GM21423 (cell line): ENCODE results near the gene SYCE3.

Source experiments
- ATAC-seq: cut with Tn5 transposase; IDR thresholded peaks from one replicate; pipeline ENCODE4 v1.9.1; 2021; ENCODE audit warnings: mild to moderate bottlenecking, moderate library complexity; ENCODE audit not compliant: unreplicated experiment

The SYCE3 gene

DNA sequence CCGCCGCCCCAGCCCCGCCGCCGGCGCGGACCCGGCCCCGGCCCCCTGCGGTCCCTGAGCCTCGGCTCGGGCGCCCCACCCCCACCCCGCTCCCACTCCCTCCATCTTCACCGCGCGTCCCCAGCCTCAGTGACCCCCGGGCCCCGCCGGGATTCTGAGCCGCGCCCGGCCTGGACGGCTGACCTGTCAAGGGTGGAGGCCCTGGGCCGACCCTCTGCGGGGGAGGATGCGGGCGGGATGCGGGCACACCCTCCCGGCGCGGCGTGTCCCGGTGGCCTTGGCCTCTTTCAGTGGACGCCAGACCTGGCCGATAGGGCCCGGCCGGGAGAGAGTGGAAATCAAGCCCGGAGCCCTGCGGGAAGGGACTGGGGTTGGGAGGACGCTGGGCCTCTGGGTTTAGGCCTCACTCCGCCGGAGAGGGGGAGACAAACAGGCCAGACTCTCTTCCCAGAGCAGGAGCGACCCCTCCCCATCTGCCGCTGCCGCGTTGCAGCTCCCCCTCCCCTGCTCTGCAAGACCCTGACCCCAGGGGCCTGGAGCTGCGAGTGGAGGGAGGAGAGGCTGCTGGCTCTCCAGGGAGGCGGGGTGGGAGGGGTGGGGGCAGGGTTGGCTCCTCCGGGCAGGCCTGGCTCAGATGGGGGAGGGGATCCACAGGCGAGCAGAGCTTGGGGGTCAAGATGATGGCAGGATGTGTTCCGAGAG is 38.4 kb upstream of the SYCE3 start:
- no peak for ATAC-seq

GRCh38 chr22:50600538-50600937 is 37.8 kb upstream of the SYCE3 start, which contains the start of gene MAPK8IP2:
Gene MAPK8IP2 (plus strand): TSS chr22:50600793. CDS start chr22:50600819, 26 bp downstream.
- no peak for ATAC-seq

- ATAC-seq, result no peak
Observed at GRCh38 chr22:50599816-50600455, 37.2 kb upstream of the SYCE3 start.

- ATAC-seq, result no peak
Observed at GRCh38 chr22:50597097-50597496, 34.4 kb upstream of the SYCE3 start.

DNA sequence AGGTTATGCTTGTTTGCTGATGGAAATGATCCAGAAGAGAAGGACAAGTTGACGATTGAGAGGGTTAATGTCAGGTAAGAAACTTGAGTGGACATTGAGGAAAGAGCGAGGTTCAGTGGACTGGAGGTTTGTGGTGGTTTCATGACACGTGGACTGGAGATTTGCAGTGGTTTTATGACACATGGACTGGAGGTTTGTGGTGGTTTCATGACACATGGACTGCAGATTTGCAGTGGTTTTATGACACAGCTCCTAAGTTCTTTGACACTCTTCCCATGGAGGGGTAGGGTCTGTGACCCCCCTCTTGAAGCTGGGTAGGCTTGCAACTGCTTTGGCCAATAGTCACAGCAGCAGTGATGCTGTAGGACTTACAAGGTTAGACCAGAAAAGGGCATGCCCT is 32.5 kb upstream of the SYCE3 start:
- no peak for ATAC-seq

DNA sequence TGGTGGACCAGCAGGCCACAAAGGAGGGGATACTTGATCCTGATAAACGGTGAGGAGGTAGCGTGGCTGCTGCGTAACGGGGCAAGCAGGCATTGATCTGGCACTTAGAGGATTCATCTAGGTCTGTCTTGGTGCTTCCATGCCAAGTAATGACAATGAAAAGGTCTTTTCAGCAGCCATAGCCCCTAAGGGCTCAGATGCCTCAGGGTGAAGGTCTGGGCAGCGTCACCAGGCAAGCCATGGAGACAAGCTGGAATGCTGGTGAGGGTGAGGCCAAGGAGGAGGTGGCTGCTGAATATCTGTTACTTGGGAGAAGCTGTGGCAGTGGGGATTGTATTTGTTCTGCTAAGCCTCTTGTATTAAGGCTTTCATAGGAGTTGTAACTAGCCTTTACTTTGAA is 24.7 kb upstream of the SYCE3 start:
- ATAC-seq, result no peak

- ATAC-seq, result no peak
Observed at GRCh38 chr22:50586416-50586815, 23.7 kb upstream of the SYCE3 start.

DNA sequence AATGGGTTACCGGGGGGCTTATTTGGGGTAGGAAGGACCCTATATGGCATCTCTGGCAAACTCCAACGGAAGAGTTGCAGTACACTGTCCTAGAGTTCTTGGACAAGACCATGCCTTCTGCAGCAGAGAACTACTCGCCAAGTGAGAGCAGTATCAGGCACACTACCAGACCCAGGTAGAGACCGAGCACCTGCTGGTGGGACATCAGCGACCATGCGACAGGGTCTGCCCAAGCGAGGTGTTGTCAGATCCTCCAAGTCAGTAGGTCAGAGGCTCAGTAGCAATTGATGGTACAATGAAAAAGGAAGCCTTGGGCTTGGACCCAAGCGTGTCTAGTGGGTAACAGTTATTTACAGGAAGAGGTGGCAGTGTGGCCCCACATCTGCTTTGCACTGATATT is 23.1 kb upstream of the SYCE3 start:
- ATAC-seq, result no peak

DNA sequence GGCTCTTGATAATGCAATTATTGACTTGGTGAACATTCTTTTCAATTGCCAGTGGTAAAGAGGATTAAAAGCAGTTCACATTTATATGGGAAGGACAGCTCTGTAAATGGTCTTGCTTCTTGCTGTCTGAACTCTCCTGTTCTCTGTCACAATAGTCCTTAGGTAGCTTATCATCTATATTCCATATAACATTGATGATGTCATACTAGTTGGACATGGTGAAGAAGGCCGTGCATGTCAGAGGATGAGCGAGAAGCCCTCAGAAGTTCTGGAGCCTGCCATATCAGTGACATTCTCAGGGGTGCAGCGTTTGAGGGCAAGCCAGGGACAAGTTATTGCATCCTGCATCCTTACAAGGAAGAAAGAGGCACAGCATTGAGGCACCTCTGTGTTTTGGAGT is 22.5 kb upstream of the SYCE3 start:
- ATAC-seq, result no peak

GRCh38 chr22:50584106-50585096 is 21.7 kb upstream of the SYCE3 start:
- no peak for ATAC-seq

GRCh38 chr22:50583294-50583861 is 20.7 kb upstream of the SYCE3 start:
- peak; percentile 22 for ATAC-seq

DNA sequence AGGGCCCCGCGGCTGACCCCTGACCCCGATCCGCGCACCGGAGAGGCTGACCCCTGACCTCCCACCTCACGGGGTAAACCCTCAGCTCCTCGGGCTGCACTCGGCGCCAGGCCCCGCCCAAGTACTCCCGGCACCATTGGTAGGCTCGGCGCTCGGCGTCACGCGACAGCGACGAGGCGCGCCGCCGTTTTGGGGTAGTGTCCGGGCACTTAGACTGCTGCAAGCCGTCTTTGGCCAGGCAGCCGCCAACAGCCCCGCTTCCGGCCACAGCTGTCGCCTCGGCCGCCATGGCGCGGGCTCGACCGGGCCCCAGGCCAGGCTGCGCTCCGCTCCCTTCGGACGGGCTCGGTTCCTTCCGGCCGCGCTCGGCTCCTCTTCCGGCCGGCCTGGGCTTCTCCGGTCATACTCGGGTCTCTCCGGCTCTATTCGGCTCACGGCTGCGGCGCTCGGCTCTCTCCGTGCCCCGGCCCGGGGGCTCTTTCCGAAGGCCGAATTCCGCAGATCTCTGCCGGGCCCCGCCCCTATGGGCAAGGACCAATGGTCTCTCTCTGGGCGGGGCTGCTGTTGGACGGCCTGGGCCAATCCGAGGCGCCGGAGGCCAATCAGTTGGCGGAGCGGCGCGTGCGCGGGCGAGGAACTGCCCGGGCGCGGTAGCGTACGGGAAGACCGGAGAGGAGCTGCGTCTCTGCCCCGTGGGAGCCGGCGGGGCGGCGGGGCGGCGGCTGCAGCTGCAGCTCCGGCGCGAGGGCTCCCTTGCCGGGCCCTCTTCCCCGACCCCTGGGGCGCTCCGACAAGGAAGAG is 20.0 kb upstream of the SYCE3 start, which contains the start of gene CHKB:
Gene CHKB (minus strand): TSS at position 357 of the 801 bp plus-strand sequence. CDS start 68 bp downstream, at position 289.
- ATAC-seq, result peak; percentile 88

DNA sequence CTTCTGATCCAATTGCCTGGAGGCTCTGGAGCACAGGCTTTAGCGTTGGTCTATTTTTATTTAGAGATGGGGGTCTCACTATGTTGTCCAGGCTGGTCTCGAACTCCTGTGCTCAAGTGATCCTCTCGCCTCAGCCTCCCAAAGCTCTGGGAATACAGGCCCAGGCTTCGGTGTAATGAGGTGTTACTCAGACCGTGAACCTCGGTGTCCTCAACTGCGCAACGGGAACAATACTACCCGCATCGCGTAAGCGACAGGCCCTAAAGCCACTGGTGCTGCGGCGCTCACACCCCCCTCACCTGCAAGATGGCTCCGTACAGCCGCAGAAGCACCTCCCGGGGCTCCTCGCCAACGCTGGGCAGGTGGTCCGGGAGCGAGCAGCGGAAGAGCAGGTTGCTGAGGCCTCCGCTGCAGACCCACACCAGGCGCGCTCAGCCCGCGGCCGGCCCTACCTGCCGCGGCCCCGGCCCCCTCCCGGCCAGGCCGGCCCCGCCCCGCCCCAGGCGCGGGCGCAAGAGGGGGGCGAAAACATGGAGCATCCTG is 19.3 kb upstream of the SYCE3 start:
- ATAC-seq, result peak; percentile 14

DNA sequence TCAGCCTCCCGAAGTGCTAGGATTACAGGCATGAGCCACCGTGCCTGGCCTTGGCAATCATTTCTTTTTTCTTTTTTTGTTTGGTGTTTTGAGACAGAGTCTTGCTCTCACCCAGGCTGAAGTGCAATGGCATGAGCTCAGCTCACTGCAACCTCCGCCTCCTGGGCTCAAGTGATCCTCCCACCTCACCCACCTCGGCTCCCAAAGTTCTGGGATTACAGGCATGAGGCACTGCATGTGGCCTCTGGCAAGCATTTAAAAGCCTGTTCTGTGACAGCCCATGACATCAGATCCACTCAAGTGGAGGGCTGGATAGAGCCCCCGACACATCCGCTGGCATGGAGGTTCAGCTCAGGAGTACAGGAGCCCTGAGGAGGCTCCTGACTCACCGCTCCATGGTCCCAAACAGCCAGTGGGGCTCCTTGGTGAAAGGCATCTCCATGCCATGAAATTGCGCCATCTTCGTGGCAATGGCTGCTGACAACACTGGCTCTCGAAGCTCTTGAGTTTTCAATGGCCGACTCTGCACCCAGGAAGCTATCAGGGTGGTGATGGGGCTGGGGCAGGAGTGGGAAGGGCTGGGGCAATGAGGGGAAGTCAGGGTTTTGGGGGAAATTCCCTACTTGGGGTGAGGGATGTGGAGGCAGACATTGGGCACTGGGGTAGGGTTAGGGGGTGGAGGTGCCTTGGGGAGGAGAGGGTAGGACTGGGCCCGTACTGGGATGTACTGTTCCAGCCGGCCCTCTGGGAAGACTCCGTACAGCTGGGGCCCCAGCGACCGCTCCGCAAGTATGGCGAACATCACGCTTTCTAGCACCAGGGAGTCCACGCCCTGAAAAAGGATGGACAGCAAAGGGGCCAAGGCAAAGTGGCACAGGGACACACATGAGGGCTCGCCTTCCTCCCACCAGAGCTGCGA is 18.6 kb upstream of the SYCE3 start:
- no peak for ATAC-seq

GRCh38 chr22:50579752-50580151 is 17.0 kb upstream of the SYCE3 start:
- no peak for ATAC-seq

DNA sequence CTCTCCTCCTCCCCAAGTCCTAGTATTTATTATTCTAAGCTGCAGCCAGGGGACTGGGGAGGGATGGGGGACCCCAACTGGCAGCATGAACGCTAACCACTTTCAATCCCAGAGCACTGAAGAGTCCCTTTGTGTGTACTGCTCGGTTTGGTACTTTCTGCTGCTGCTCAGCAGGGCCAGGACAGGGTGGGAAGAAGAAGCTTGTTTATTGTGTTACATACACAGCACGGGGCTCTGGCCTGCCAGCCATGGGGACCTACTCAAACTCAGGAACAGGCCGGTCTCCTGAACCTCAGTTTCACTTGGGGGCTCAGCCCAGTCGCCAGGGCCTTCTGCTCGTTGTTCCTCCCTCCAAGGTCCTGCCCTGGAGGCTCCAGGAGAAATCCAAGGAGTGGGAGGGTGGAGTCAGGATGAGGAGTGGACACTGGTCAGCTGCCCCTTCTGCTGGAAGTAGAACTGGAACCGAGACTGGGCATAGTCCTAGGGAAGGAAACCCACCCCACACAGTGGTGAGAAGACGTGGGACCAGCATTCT is 16.1 kb upstream of the SYCE3 start:
- no peak for ATAC-seq

DNA sequence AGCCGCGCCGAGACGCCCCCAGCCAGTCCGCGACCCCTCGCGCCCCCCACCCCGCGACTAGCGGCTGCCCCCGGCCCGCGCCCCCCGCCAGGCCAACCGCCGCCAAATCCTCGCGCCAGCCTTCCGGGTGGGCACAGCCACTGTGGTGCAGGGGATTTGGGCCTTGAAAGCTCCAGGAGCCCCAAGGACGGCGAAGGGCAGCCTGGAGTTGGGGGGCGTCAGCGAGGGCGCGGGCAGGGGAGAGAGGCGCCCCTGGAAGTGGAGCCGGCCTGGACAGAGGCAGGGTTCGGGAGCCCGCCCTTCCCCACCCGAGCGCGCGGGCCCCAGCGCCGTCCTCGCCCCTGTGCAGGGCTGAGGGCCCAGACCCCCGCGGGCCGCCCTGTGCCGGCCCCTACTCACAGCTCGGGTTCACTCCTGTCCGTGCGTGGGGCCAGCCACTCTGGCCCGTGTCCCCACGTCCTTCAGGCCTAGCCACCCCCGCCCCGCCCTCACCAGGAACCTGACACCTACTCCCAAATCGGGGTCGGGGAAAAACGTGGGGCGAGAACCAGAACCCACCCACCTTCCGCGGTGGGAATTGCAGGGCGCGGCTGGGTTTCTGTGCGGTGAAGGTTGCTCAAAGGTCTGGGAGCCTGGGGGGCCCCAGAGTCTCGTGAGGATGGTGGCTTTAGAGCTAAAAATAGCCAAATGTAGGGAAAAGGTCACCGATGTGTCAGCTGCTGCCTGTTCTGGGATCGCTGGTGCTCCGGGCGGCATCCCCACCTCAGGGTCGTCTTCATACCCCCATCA is 15.5 kb upstream of the SYCE3 start, which contains the start of gene CPT1B:
Gene CPT1B (minus strand): TSS at position 441 of the 789 bp plus-strand sequence. CDS start 512 bp downstream, outside the sequence.
- no peak for ATAC-seq

DNA sequence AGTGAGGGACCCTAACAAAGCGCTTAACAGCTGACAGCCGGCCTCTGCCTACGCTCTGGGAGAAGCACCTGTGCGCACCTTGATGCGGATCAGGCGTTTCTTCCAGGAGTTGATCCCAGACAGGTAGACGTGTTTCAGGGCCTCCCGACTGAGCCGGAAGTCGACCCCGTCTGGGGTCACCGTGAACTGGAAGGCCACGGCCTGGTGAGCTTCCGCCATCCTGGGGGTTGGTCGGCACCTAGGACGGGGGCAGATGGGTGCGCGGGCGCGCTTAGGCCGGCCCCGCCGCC is 14.9 kb upstream of the SYCE3 start:
- no peak for ATAC-seq
